ENCODE data around the gene KRT79.

DNA sequence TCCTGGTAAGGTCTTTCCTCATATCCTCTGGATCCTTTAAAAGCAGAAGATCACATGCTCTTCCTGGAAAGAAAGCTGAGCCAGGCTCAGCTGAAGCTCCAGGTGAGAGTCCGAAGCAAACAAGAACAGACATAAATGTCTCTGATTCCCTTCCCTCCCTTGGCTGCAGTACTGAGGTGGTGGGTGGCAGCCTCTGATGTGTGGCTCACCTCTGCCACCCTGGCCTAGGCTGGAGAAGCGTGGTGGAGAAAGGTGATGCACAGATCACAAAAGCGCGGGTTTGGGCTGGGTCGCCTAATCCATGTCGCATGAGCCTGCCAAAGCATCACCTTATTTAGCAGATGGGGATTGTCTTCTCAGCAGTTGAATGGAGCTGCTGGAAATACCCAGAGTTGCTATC lies 54.2 kb downstream of the KRT79 start:
- TF ChIP-seq, protein P1, sequence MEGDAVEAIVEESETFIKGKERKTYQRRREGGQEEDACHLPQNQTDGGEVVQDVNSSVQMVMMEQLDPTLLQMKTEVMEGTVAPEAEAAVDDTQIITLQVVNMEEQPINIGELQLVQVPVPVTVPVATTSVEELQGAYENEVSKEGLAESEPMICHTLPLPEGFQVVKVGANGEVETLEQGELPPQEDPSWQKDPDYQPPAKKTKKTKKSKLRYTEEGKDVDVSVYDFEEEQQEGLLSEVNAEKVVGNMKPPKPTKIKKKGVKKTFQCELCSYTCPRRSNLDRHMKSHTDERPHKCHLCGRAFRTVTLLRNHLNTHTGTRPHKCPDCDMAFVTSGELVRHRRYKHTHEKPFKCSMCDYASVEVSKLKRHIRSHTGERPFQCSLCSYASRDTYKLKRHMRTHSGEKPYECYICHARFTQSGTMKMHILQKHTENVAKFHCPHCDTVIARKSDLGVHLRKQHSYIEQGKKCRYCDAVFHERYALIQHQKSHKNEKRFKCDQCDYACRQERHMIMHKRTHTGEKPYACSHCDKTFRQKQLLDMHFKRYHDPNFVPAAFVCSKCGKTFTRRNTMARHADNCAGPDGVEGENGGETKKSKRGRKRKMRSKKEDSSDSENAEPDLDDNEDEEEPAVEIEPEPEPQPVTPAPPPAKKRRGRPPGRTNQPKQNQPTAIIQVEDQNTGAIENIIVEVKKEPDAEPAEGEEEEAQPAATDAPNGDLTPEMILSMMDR (IDR thresholded peaks at IDR 0.05): no peak
- TF ChIP-seq POLR2AphosphoS5 (IDR thresholded peaks at IDR 0.05): no peak
